HEK293 (cell line): ENCODE results near the gene MAP3K7.

Experiments used
- CTCF ChIA-PET: fragments of 350-600 bp; formaldehyde crosslinking; extraction: SDS; loops from one replicate; lab custom pipeline; 2021; ENCODE audit warnings: antibody characterized with exemption; lab: Yijun Ruan, JAX
- POLR2A ChIA-PET: fragments of 300-600 bp; formaldehyde crosslinking; extraction: SDS; loops from one replicate; lab custom pipeline; 2020; ENCODE audit warnings: antibody characterized with exemption, inconsistent platforms; lab: Yijun Ruan, JAX
- H3K27ac ChIP-seq: fragments of 200-500 bp; sonication (Bioruptor generic); 2 replicates; pipeline ENCODE4 v1.5.1; 2014; ENCODE audit warnings: low read depth, low read length, control low read depth, inconsistent platforms; ENCODE audit errors: extremely low read depth
- H3K36me3 ChIP-seq, 2 experiments: fragments of 200-500 bp in 1 of 2; sonication (Bioruptor generic) in 1 of 2; 1 replicate in 1 of 2; 2 replicates in 1 of 2; pipeline ENCODE4 v1.5.1; 2014 to 2017; ENCODE audit warnings: inconsistent platforms in 2 of 2, low read length in 2 of 2; ENCODE audit not compliant: control insufficient read depth in 2 of 2, insufficient read depth in 1 of 2
- H3K4me1 ChIP-seq: fragments of 200-500 bp; sonication (Bioruptor generic); 2 replicates; pipeline ENCODE4 v1.5.1; 2014; ENCODE audit warnings: mild to moderate bottlenecking, low read length, inconsistent platforms; ENCODE audit not compliant: control insufficient read depth, insufficient read depth
- H3K4me3 ChIP-seq: 2 replicates; pipeline ENCODE4 v1.5.1; 2011; ENCODE audit warnings: low read depth, mild to moderate bottlenecking, control low read depth, low read length, moderate library complexity
- H3K9me3 ChIP-seq: fragments of 200-500 bp; sonication (Bioruptor generic); 2 replicates; pipeline ENCODE4 v1.5.1; 2014; ENCODE audit warnings: low read depth, low read length, inconsistent platforms; ENCODE audit not compliant: control insufficient read depth, insufficient read depth
- EGR2 ChIP-seq: fragments of 450-650 bp; formaldehyde crosslinking; IDR thresholded peaks from 2 replicates; pipeline ENCODE4 v1.5.1; 2016; ENCODE audit warnings: low read depth, missing biosample characterization, missing genetic modification characterization
- GLI4 ChIP-seq: fragments of 450-650 bp; formaldehyde crosslinking; IDR thresholded peaks from 2 replicates; pipeline ENCODE4 v1.5.1; 2016; ENCODE audit warnings: missing biosample characterization, missing genetic modification characterization
- HOXC10 ChIP-seq: sonication (generic); formaldehyde crosslinking; IDR thresholded peaks from 2 replicates; pipeline ENCODE4 v1.8.1; 2023; ENCODE audit warnings: mild to moderate bottlenecking, missing genetic modification reagents
- KLF8 ChIP-seq: fragments of 450-650 bp; formaldehyde crosslinking; IDR thresholded peaks from 2 replicates; pipeline ENCODE4 v1.5.1; 2016; ENCODE audit warnings: missing biosample characterization, missing genetic modification characterization
- PRDM1 ChIP-seq: fragments of 450-650 bp; formaldehyde crosslinking; IDR thresholded peaks from 2 replicates; pipeline ENCODE4; 2016; ENCODE audit warnings: missing biosample characterization, missing genetic modification characterization
- SCRT1 ChIP-seq: fragments of 450-650 bp; formaldehyde crosslinking; IDR thresholded peaks from 2 replicates; pipeline ENCODE4 v1.5.1; 2016; ENCODE audit warnings: missing biosample characterization, missing genetic modification characterization, borderline replicate concordance
- SP3 ChIP-seq: fragments of 450-650 bp; formaldehyde crosslinking; IDR thresholded peaks from 2 replicates; pipeline ENCODE4 v1.5.1; 2016; ENCODE audit warnings: missing biosample characterization, missing genetic modification characterization
- SP7 ChIP-seq: fragments of 450-650 bp; formaldehyde crosslinking; IDR thresholded peaks from 2 replicates; pipeline ENCODE4 v1.5.1; 2016; ENCODE audit warnings: missing biosample characterization, missing genetic modification characterization
- TRIM28 ChIP-seq: IDR thresholded peaks from 2 replicates; pipeline ENCODE4 v1.6.1; 2011; ENCODE audit warnings: low read length, control low read depth, borderline replicate concordance
- ZBTB8A ChIP-seq: fragments of 450-650 bp; formaldehyde crosslinking; IDR thresholded peaks from 2 replicates; pipeline ENCODE4 v1.5.1; 2016; ENCODE audit warnings: missing biosample characterization, missing genetic modification characterization
- ZEB2 ChIP-seq: fragments of 450-650 bp; formaldehyde crosslinking; IDR thresholded peaks from 2 replicates; pipeline ENCODE4 v1.5.1; 2016; ENCODE audit warnings: missing biosample characterization, missing genetic modification characterization
- ZFHX2 ChIP-seq: fragments of 450-650 bp; formaldehyde crosslinking; conservative IDR thresholded peaks from 2 replicates; pipeline ENCODE4 v1.5.1; 2016; ENCODE audit warnings: missing biosample characterization, missing genetic modification characterization
- ZNF132 ChIP-seq: fragments of 450-650 bp; formaldehyde crosslinking; IDR thresholded peaks from 2 replicates; pipeline ENCODE4 v1.5.1; 2017; ENCODE audit warnings: missing biosample characterization, missing genetic modification characterization, borderline replicate concordance
- ZNF146 ChIP-seq: fragments of 450-650 bp; formaldehyde crosslinking; IDR thresholded peaks from 2 replicates; pipeline ENCODE4 v1.5.1; 2016; ENCODE audit warnings: missing biosample characterization, missing genetic modification characterization
- ZNF175 ChIP-seq: fragments of 450-650 bp; formaldehyde crosslinking; IDR thresholded peaks from 2 replicates; pipeline ENCODE4 v1.5.1; 2016; ENCODE audit warnings: missing biosample characterization, missing genetic modification characterization
- ZNF184 ChIP-seq: fragments of 450-650 bp; IDR thresholded peaks from 2 replicates; pipeline ENCODE4 v1.5.1; 2018; ENCODE audit warnings: missing biosample characterization, mild to moderate bottlenecking, missing genetic modification characterization
- ZNF24 ChIP-seq: fragments of 450-650 bp; formaldehyde crosslinking; IDR thresholded peaks from 2 replicates; pipeline ENCODE4 v1.5.1; 2016; ENCODE audit warnings: missing biosample characterization, missing genetic modification characterization
- ZNF302 ChIP-seq: fragments of 450-650 bp; formaldehyde crosslinking; IDR thresholded peaks from 2 replicates; pipeline ENCODE4 v1.5.1; 2016; ENCODE audit warnings: missing biosample characterization, missing genetic modification characterization, low read depth
- ZNF311 ChIP-seq: fragments of 450-650 bp; formaldehyde crosslinking; IDR thresholded peaks from 2 replicates; pipeline ENCODE4 v1.5.1; 2017; ENCODE audit warnings: missing biosample characterization, missing genetic modification characterization, borderline replicate concordance
- ZNF324 ChIP-seq: fragments of 450-650 bp; formaldehyde crosslinking; IDR thresholded peaks from 2 replicates; pipeline ENCODE4 v1.5.1; 2016; ENCODE audit warnings: missing biosample characterization, missing genetic modification characterization
- ZNF426 ChIP-seq: fragments of 450-650 bp; formaldehyde crosslinking; IDR thresholded peaks from 2 replicates; pipeline ENCODE4 v1.5.1; 2017; ENCODE audit warnings: missing biosample characterization, missing genetic modification characterization, mild to moderate bottlenecking, inconsistent platforms, moderate library complexity
- ZNF529 ChIP-seq: fragments of 450-650 bp; formaldehyde crosslinking; IDR thresholded peaks from 2 replicates; pipeline ENCODE4 v1.5.1; 2017; ENCODE audit warnings: missing genetic modification characterization, missing biosample characterization; ENCODE audit not compliant: insufficient replicate concordance
- ZNF600 ChIP-seq: fragments of 450-650 bp; formaldehyde crosslinking; IDR thresholded peaks from 2 replicates; pipeline ENCODE4 v1.5.1; 2016; ENCODE audit warnings: missing biosample characterization, missing genetic modification characterization
- ZNF76 ChIP-seq: fragments of 450-650 bp; formaldehyde crosslinking; IDR thresholded peaks from 2 replicates; pipeline ENCODE4; 2016; ENCODE audit warnings: low read depth, missing biosample characterization, missing genetic modification characterization, borderline replicate concordance
- ZNF792 ChIP-seq: fragments of 450-650 bp; formaldehyde crosslinking; IDR thresholded peaks from 2 replicates; pipeline ENCODE4 v1.5.1; 2016; ENCODE audit warnings: missing biosample characterization, missing genetic modification characterization
- ZNF830 ChIP-seq: fragments of 450-650 bp; IDR thresholded peaks from 2 replicates; pipeline ENCODE4 v1.5.0; 2018; ENCODE audit warnings: missing biosample characterization, missing genetic modification characterization, low read depth, mild to moderate bottlenecking, moderate library complexity
- ZSCAN23 ChIP-seq: fragments of 450-650 bp; formaldehyde crosslinking; IDR thresholded peaks from 2 replicates; pipeline ENCODE4 v1.5.1; 2016; ENCODE audit warnings: missing biosample characterization, missing genetic modification characterization
- TF ChIP-seq, protein P1 (sequence below): fragments of 450-650 bp; formaldehyde crosslinking; IDR thresholded peaks from 2 replicates; pipeline ENCODE4 v1.5.1; 2017; ENCODE audit warnings: missing biosample characterization, mild to moderate bottlenecking, missing genetic modification characterization, moderate library complexity
- TF ChIP-seq, protein P2 (sequence below): fragments of 450-650 bp; formaldehyde crosslinking; IDR thresholded peaks from 2 replicates; pipeline ENCODE4 v1.5.1; 2016; ENCODE audit warnings: missing biosample characterization, missing genetic modification characterization
- TF ChIP-seq, protein P3 (sequence below): fragments of 450-650 bp; formaldehyde crosslinking; IDR thresholded peaks from 2 replicates; pipeline ENCODE4 v1.5.1; 2016; ENCODE audit warnings: missing biosample characterization, missing genetic modification characterization, borderline replicate concordance

The MAP3K7 gene

DNA sequence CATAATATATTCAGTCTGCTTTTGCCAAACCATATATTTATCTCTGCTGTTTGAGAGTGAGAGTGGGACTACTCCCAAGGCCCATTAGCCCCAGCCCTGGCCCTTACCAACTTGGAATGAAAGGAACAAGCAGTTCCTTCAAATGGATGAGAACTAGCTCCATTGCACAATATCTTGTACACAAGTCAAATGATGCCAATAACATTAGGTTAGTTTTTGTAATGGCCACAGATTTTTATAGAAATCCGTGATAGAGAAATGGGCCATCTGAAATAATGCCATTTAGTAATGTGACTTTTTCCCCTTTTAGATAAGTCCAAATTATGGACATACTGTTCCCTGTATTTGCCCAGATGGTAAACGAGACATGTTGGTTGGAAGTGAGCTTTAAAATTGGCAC lies 117.0 kb downstream of the MAP3K7 start (continued):
- TF ChIP-seq ZEB2 (tag by site-specific recombination) (no peak), HOXC10 (CRISPR knock-in tag) (no peak), ZNF830 (tag by site-specific recombination) (no peak), GLI4 (tag by site-specific recombination) (no peak), ZNF529 (no peak), SCRT1 (tag by site-specific recombination) (no peak), ZNF132 (no peak), ZNF792 (no peak), ZNF184 (no peak)

DNA sequence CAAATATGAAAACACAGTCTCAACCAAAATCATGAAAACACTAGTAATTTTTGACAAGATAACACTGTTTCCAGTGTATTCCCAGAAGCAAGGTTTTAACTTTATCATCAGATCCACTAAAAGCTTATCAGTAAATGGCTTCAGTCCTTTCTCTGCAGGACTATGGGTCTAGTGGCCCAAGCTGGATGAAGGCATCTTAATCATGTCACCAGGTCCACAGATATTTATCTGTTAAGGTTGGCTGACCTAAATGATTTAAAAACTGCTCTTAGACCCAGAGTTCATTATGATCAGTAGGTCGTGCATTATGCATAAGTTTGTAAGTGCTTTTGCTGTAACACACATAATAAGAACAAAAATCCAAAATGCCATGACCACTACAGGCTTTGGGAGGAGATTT lies 118.0 kb downstream of the MAP3K7 start:
- Histone ChIP-seq H3K4me3 (no peak overlapping the region), H3K36me3 (no peaks in the 10 kb centered on the region), H3K27ac (no peak overlapping the region), H3K4me1 (no peaks in the 10 kb centered on the region), H3K9me3 (no peaks in the 10 kb centered on the region)
- POLR2A ChIA-PET: no interaction called here
- TF ChIP-seq ZNF311 (tag by site-specific recombination) (no peak), ZNF76 (no peak), ZNF24 (tag by site-specific recombination) (no peak), ZEB2 (tag by site-specific recombination) (no peak), SCRT1 (tag by site-specific recombination) (no peak)
- TF ChIP-seq, protein P1, sequence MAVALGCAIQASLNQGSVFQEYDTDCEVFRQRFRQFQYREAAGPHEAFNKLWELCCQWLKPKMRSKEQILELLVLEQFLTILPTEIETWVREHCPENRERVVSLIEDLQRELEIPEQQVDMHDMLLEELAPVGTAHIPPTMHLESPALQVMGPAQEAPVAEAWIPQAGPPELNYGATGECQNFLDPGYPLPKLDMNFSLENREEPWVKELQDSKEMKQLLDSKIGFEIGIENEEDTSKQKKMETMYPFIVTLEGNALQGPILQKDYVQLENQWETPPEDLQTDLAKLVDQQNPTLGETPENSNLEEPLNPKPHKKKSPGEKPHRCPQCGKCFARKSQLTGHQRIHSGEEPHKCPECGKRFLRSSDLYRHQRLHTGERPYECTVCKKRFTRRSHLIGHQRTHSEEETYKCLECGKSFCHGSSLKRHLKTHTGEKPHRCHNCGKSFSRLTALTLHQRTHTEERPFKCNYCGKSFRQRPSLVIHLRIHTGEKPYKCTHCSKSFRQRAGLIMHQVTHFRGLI: no peak
- CTCF ChIA-PET: interaction anchor here (0.7 kb wide), 1 partner anchor 529 kb away, joined by 3 read pairs; no protein-coding TSS in a partner anchor

DNA sequence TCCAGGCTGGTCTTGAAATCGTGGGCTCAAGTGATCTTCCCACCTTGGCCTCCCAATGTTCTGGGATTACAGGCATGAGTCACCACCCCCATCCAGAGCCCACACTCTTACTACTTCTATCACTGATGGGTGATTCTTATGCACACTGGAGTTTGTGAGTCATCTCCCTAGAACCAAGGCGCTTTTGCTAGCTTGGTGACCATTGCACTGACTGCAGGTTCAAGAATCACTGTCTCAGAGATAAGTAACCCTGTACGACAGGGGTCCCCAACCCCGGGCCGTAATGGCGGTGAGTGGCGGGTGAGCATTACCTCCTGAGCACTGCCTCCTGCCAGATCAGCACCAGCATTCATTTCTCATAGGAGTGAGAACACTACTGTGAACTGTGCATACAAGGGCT lies 118.8 kb downstream of the MAP3K7 start:
- no peak overlapping the region for H3K27ac ChIP-seq
- H3K4me3 ChIP-seq: no peak overlapping the region
- H3K9me3 ChIP-seq: no peaks in the 10 kb centered on the region
- ChIA-PET POLR2A (no interaction called here), CTCF (interaction anchor here (1.3 kb wide), 1 partner anchor 11 kb away, joined by 3 read pairs; no protein-coding TSS in a partner anchor)
- H3K4me1 ChIP-seq: no peaks in the 10 kb centered on the region
- H3K36me3 ChIP-seq: no peaks in the 10 kb centered on the region
- TF ChIP-seq SP7 (tag by site-specific recombination): no peak
- no peak for TF ChIP-seq ZNF146 (tag by site-specific recombination)
- no peak for TF ChIP-seq SP3 (tag by site-specific recombination)
- no peak for TF ChIP-seq TRIM28
- 0 out of 2 replicates have a peak, but pooled peaks have one; percentile 13 for TF ChIP-seq ZNF600 (tag by site-specific recombination)
- peak; percentile 29; the same call in 1 of the 2 replicates for TF ChIP-seq PRDM1 (tag by site-specific recombination)
- TF ChIP-seq, protein P2, sequence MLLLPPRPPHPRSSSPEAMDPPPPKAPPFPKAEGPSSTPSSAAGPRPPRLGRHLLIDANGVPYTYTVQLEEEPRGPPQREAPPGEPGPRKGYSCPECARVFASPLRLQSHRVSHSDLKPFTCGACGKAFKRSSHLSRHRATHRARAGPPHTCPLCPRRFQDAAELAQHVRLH (tag by site-specific recombination): no peak
- TF ChIP-seq ZNF426 (tag by site-specific recombination): no peak
- TF ChIP-seq KLF8: no peak
- no peak for TF ChIP-seq ZNF302 (tag by site-specific recombination)
- no peak for TF ChIP-seq ZSCAN23
- TF ChIP-seq ZNF175: no peak
- TF ChIP-seq ZNF324: no peak
- peak; percentile 82 for TF ChIP-seq EGR2 (tag by site-specific recombination)
- peak; percentile 64 for TF ChIP-seq ZFHX2 (tag by site-specific recombination)
- TF ChIP-seq, protein P3, sequence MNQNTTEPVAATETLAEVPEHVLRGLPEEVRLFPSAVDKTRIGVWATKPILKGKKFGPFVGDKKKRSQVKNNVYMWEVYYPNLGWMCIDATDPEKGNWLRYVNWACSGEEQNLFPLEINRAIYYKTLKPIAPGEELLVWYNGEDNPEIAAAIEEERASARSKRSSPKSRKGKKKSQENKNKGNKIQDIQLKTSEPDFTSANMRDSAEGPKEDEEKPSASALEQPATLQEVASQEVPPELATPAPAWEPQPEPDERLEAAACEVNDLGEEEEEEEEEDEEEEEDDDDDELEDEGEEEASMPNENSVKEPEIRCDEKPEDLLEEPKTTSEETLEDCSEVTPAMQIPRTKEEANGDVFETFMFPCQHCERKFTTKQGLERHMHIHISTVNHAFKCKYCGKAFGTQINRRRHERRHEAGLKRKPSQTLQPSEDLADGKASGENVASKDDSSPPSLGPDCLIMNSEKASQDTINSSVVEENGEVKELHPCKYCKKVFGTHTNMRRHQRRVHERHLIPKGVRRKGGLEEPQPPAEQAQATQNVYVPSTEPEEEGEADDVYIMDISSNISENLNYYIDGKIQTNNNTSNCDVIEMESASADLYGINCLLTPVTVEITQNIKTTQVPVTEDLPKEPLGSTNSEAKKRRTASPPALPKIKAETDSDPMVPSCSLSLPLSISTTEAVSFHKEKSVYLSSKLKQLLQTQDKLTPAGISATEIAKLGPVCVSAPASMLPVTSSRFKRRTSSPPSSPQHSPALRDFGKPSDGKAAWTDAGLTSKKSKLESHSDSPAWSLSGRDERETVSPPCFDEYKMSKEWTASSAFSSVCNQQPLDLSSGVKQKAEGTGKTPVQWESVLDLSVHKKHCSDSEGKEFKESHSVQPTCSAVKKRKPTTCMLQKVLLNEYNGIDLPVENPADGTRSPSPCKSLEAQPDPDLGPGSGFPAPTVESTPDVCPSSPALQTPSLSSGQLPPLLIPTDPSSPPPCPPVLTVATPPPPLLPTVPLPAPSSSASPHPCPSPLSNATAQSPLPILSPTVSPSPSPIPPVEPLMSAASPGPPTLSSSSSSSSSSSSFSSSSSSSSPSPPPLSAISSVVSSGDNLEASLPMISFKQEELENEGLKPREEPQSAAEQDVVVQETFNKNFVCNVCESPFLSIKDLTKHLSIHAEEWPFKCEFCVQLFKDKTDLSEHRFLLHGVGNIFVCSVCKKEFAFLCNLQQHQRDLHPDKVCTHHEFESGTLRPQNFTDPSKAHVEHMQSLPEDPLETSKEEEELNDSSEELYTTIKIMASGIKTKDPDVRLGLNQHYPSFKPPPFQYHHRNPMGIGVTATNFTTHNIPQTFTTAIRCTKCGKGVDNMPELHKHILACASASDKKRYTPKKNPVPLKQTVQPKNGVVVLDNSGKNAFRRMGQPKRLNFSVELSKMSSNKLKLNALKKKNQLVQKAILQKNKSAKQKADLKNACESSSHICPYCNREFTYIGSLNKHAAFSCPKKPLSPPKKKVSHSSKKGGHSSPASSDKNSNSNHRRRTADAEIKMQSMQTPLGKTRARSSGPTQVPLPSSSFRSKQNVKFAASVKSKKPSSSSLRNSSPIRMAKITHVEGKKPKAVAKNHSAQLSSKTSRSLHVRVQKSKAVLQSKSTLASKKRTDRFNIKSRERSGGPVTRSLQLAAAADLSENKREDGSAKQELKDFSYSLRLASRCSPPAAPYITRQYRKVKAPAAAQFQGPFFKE: no peak
- no peak for TF ChIP-seq ZBTB8A (tag by site-specific recombination)
